GM19025 (cell line): ENCODE data around the gene IL12A.
A peak's percentile ranks its signal among the peaks of the same experiment; 100 is the strongest.

Source experiments
- ATAC-seq: cut with Tn5 transposase; IDR thresholded peaks from one replicate; pipeline ENCODE4 v1.9.1; 2021; ENCODE audit warnings: mild to moderate bottlenecking, low read depth, moderate library complexity; ENCODE audit not compliant: unreplicated experiment

Gene IL12A

DNA sequence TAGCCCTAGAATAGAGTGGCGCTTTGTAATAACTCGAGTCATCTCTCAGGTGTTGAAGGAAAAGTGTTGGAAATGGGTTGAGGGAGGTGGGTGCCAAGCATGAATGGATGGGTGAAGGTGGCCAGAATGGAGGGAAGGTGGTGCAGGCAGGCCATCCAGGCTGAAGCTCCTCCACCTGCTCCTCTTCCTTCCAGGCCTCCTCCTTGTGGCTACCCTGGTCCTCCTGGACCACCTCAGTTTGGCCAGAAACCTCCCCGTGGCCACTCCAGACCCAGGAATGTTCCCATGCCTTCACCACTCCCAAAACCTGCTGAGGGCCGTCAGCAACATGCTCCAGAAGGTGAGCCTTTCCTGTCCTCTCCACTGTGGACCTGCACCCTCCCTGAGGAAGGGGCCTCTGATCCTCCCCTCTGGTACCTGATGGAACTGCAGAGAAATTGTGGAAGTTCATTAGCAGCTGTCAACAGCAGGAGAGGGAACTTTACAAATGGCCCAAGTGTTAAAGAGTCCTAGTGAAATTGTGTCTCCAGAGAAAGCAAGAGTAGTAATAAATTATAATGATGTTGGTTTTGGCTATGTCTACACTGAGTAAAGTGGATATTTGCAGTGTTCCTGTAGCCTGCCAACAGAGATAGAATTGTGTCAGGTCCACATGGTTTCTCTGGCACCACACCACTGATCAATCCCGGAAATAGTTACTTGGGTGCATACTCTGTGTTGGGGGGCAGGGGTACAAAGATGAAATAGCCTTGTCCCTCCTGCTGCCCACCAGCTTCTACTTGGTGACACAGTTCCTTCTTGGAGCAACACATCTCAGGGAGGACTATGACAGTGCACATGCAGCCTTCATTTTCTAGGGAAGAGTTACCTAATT is 1.6 kb downstream of the IL12A start:
- ATAC-seq: no peak

DNA sequence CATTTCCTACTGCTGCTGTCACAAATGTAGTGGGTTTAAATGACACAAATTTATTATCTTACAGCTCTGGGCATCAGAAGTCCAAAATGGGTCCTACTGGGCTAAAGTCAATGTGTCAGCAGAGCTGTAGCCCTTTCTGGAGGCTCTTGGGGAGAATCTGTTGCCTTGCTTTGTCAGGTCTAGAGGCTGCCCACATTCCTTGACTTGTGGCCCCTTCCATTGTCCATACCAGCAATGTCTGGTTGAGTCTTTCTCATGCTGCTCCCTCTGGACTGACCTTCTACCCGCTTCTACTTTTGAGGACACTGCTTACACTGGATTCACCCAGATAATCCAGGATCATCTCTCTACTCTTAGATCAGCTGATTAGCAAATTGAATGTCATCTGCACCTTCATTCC is 3.0 kb downstream of the IL12A start:
- no peak for ATAC-seq

DNA sequence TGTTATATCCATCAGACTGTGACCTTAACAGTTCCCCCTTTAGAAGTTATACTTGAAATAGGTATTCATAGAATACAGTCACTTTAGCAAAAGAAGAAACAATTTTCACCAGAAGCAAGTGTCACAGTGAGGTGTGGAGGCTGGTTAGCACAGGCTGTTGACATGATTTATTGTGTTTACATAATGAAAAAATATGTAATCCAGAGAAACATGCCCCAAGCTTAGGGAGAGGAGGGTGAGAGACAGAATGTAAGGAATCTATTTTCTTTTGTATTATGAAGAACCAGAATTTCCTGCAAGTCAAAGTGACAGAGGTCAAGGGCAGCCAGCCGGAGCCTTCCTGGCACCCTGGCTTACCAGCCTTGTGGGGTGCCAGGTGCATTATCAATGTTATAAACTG is 4.0 kb downstream of the IL12A start:
- ATAC-seq: no peak

DNA sequence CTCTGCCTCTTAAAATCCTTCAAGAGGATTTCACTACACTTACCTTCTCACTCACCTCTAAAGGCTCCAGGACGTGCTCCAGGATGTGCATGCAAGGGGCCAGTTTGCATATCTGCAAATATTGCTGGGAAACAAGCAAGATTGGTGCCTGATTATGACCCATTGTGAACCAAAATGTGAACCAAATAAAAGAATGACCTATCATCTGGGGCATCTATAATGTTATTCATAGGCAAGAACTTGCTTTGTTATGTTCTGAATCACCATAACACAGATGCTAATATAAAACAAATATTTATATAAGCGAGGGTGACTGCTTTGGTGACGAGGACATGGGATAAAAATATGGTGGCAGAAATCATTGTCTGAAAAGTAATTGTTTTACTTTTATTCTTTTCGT is 5.5 kb downstream of the IL12A start:
- no peak for ATAC-seq

DNA sequence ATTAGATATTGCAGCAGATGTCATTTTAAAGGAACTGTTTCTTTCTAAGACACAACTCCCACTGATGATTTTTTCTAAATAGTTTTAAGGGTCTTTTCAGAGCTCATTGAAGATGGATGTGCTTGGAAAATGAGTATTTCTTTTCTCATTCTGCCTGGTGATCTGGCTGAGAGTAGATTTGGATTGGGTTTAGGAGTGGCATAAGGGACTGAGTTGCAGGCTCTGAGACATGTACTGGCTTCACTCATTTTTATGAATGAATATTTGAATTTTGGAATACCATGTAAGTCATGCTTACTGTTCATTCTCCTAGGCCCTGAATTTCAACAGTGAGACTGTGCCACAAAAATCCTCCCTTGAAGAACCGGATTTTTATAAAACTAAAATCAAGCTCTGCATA is 6.5 kb downstream of the IL12A start:
- no peak for ATAC-seq

DNA sequence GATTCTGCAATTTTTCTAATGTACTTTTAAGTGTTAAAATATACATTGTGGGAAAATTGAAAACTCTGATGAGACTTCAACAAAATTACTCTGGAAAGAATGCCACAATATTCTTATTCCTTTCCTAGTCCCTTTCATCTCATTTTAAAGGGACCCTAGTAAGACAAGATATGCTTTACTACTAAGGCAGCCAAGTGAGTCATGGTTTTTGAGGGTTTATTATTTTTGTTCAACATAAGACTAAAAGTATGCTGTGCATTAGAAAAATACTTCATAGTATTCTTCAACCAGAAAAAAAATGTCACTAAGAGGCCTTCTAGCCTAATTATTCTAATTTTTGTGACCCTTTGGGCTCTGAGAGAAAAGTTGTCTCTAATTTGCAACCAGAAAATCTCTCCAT is 7.4 kb downstream of the IL12A start:
- ATAC-seq: no peak

DNA sequence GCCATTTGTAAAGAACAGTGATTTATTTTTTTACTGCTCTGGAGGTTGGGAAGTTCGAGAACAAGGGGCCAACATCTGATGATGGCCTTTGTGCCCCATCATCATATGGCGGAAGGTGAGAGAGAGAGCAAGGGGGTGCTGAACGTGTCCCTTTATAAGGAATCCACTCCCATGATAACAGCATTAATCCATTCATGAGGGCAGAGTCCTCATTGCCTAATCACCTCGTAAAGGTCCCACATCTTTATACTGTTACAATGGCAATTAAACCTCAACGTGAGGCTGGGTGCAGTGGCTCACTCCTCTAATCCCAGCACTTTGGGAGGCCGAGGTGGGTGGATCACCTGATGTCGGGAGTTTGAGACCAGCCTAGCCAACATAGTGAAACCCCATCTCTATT is 8.3 kb downstream of the IL12A start:
- no peak for ATAC-seq

DNA sequence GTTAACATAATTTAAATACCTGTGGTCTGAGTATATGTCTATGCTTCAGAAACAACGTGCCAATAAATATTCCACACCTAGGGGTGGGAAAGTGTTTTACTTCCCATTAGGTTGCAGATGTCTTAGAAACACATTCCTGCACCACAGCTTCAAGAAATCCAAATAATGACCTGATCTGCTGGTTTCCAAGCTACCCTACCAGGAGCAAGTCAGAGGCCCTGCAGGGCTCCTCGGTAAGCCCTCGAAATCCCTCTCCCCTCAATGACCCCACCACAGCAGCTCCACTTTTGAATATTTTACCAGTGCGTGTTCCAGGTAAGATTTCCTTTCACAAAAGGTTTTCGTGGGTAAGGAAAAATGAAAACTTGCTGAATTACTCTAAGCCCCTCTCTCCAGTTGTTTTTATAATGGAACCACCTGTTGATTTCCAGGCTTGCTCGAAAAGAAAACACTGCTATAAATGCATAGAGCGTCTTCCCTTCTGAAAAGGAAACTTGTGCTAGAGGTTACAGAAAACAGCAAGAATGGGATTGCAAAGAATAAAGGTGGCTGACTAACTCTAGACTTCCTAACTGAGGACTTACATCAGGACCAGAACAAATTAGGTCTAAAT is 12.6 kb downstream of the IL12A start:
- ATAC-seq: no peak

DNA sequence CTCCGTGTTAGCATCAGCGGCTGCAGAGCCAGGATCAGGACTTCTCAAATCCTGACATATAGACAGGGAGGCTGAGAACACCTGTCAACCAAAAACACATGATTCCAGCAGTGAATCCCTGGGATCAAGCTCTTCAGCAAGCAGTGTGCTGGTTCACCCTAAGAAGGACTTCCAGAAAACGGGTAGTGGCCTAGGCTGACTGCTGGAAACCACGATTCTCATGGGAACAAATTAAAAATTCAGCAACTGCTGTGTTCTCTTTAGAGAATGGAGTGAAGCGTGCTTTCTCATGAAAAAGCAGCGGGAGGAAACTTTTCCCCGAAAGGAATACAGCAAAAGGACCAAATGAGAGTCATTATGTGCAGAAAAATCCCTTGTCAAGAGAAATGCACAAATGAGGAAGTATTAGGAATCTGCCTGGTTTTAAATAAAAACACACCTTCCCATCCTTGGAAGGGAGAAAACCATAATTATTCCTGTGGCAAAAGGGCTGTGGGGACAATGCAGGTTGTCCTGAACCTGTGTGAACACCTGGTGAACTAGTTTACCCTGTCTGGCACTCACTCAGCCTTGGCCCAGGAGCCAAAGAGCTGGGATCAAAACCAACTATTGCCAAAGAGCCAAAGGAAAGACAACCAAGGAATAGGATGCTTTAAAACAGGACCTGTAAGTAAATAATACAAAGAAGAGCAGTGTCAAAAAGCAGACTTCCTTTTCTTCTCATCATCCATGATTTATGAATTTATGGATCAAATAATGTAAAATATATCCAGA is 13.4 kb downstream of the IL12A start:
- ATAC-seq: no peak

DNA sequence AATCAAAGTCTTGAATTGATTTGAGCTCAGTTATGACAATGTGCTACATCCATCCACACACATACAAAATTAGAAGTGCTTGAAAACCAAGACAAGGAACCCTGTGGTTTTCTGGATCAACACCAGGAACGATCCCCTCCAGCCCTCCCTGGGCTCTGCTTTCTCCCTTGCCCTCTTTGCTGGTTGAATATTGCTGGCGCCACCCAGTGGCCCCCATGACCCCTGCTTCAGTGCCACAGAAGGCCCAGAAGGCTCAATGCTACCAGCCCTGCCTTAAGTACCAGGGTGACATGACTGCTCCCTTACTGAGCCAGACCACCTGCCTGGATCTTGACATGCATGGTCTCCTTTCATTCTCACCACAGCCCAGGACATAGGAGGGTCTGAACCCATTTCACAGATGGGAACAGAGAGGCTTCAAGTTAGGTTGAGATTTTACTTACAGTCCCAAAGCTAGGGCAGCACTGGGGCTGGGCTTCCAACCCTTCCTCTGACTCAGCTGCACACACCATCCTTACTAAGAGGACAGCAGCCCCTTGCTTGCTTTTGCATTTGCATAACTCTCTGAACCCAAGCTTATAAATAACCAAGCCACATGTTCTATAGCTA is 15.0 kb downstream of the IL12A start:
- peak; percentile 73 for ATAC-seq

DNA sequence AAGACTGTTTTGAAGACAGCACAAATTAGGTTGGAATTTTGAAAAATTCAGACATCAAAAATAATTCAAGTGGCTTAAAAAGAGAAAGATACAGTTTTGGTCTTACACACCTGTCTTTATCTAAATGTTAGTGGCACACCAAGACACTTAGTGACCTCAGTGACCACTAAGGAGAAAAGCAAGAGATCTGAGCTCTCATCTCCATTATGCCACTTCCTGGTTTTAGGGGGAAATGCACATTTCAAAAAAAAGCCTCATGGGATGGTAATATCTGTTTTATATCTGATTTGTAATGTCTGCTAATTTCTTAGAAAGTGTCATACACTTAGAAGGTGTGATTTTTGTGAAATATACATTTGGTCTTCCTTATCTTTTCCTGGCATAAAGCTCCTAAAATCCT is 16.4 kb downstream of the IL12A start:
- no peak for ATAC-seq

DNA sequence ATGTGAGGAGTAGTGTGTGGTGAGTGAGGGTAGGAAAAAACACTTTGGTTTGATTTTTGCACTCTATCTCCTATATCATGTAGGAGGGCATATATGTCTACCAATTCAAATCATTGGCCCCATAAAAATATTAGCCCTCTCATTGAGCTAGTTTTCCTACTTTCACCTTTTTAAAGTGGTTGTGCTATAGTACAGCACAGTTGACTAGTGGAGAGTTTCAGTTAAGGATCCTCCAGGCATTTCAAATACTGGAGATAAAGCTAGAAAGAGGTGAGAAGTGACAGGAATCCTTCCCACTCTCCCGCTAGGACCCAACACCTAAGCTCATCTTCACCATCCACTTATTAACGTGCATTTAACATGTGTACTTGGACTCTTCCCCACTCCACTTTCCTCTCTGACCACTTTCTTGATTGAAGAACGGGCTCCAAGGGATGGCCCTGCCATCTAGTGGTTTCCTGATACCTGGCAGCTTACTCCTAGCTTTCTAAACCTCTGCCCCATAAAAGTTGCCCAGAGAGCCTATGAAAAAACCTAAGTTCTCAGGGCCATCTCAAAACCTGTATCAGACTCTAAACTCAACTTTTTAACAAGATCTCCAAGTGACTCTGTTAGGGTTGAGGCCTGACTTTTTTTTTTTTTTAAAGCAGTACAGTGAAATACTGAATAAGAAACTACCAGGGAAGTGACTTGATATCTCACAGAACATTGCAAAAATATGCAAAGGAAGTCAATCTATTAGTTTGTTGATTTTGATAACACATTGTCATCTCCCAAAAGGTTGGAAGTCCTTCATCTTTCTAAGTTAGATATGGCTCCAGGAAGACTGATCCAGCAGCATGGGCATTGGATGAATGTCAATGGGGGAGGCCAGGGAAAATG is 17.9 kb downstream of the IL12A start:
- peak; percentile 29 for ATAC-seq

DNA sequence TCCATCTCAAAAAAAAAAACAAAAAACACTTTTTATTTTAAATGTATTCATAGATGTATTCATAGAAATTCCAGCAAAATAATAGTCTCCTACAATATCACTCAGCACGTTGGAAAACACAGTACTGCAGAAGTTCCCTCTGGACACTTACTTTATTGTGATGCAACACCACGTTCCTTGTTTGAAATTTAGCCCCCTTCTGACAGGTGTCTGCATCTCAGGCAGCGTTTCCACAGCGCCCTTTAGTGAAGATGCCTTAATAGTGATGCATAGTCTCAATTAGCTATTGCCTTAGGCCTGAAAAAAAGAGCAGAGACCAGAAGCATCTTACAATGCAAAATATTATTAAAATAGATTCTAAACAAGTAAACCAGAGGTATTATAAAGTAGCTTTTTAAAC is 20.3 kb downstream of the IL12A start:
- no peak for ATAC-seq

DNA sequence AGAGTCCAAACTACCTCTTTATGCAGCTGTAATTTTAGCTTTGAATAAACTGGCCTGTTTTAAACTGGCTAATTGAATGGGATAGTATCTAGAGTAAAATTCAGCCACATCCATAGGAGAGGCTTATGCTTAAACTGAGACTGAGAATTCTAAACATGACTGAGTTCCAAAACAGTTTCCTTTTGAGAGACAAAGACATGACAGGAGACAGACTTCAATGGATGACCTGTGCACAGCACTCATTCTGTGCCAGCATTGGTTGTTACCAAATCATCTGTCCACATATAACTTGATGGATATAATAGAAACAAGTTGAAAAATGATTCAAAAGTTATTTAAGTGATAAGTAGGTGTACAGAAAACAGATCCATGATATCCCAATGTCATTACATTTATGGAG is 20.9 kb downstream of the IL12A start:
- ATAC-seq: no peak

DNA sequence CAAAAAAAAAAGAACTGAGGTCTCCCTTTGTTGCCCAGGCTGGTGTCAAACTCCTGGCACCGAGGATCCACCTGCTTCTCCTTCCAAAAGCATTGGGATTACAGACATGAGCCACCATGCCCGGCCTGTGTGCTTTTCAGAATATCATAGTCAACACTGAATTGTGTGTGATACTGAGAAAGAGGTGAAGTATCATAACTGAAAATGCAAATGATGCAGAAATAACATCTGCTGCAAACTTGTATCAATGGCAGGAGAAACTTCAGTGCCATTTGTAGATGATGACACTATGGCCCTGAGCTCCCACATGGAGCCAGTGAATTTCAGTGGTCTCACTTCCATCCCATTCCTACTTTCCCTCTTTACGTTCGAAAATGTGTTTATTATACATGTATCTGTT is 21.9 kb downstream of the IL12A start:
- peak; percentile 63 for ATAC-seq

DNA sequence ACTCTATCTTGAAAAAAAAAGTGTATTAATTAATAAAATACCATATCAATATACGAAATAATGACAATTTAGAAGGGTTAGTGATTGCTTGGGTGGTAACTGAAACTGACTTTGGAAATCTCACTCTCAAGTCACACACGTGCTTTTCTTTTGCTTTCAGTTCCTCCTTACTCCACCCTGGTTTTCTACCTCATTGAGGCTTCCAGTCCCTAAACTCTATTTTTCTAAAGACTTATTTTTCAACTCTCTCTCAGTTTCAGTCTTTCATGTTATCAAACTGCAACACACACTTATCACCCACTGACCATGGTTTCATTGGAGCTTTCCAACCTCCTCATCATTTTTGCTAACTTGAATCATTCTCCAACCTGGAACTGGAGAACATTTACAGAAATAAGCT is 23.5 kb downstream of the IL12A start:
- ATAC-seq: peak; percentile 65

DNA sequence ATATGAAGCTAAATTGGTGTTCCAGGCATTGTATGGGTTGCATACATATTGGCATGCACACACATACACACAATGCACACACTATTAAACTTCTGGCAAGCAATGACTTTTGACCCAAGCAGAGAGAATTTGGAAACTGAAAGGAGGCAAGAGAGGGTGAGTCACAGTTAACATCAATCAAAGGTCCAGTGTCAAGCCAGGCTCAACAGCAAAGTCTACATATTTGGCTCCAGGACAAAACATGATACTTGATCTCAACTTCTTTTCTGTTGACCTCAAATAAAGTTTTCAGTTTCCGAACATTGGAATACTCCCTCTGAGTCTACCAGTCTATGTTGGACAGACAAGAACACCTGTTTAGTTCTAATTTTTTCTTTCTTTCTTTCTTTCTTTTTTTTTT is 28.3 kb downstream of the IL12A start:
- ATAC-seq: no peak

DNA sequence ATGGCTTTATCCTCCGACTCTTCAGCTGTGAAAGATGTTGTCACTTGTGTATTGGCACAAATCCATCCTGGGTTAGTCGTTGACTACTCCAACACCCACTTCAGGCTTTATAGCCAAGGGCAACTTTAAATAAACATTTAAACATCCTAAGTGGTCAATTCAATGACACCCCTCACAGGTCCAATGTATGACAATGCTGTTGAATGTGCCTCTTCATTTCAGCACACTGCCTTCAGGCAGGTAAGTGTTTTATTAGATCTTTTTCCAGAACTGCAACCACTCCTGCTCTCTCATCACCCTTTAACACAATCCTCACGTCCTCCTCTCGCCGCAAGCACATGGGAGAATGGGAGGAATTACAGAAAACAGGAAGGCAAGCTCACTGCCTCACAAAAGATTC is 30.3 kb downstream of the IL12A start:
- no peak for ATAC-seq

DNA sequence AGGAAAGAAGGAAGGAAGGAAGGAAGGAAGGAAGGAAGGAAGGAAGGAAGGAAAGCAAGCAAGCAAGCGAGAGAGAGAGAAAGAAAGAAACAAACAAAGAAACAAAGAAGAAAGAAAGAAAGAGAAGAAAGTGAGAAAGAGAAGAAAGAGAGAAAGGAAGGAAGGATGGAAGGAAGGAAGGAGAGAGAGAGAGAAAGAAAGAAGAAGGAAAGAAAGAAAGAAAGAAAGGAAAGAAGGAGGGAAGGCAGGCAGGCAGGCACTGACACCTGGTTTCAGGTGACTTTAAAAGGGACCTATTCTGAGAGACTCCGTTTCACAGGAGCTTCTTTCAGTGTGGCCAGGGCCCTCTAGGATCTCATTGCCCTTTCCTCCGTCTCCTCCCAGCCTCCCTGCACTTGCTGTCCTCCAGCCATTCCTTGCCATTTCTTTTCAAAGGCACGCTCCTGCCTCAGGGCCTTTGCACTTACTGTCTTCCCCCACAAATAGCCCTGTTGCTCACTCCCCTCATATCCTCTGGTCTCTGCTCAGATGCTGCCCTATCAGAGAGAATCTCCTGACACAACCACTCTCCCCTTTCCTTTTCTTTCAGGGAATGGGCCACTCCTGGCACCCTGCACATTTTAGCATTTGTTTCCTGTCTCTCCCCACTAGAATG is 31.5 kb downstream of the IL12A start:
- ATAC-seq: no peak

DNA sequence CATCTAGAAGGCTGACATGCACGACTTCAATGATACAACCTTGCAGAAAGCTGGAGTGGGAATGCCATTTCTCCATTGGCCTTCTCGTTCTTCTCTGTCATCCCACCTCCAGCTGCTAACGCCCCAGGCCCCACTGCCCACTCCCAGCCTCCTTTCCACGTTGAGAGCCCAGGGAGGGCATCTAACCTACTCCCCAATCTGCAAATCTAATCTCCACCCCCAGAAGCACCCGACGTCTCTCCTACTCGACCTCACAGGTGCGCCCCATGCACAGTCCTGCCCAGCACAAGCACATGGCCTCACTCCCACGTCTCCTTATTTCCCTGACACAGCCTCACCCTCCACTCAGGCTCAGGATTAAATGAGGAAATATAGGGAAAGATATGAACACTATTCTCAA is 33.4 kb downstream of the IL12A start:
- no peak for ATAC-seq
